Stimulated activated CD4-positive, alpha-beta T cell treated with anti-CD3 and anti-CD28 coated beads, Interleukin-4, amount 100 ng/mL, for 24 hours (primary cell): ENCODE results near the gene TTLL11.

ENCODE experiments used
- DNase-seq: peaks from one replicate; pipeline ENCODE4 v3.0.0-alpha.2; 2020

TTLL11 gene

GRCh38 chr9:121871431-121872025 is 221.6 kb downstream of the TTLL11 start:
- no peak for DNase-seq

GRCh38 chr9:121870271-121870670 is 222.8 kb downstream of the TTLL11 start:
- DNase-seq, result no peak

GRCh38 chr9:121868626-121869025 is 224.5 kb downstream of the TTLL11 start:
- DNase-seq, result no peak

GRCh38 chr9:121866927-121867326 is 226.2 kb downstream of the TTLL11 start:
- no peak for DNase-seq

GRCh38 chr9:121865884-121866283 is 227.2 kb downstream of the TTLL11 start:
- DNase-seq, result no peak

GRCh38 chr9:121865060-121865459 is 228.0 kb downstream of the TTLL11 start:
- no peak for DNase-seq

GRCh38 chr9:121863955-121864354 is 229.2 kb downstream of the TTLL11 start:
- DNase-seq, result no peak

GRCh38 chr9:121862371-121863332 is 230.5 kb downstream of the TTLL11 start:
- DNase-seq, result no peak

- DNase-seq, result no peak
These were observed 231.5 kb downstream of the TTLL11 start for GRCh38 chr9:121861501-121862180.

- DNase-seq, result no peak
These were observed 232.4 kb downstream of the TTLL11 start for GRCh38 chr9:121860744-121861143.

GRCh38 chr9:121860213-121860612 is 232.9 kb downstream of the TTLL11 start:
- DNase-seq, result no peak

GRCh38 chr9:121859646-121860045 is 233.5 kb downstream of the TTLL11 start:
- no peak for DNase-seq

GRCh38 chr9:121858788-121859187 is 234.3 kb downstream of the TTLL11 start:
- DNase-seq, result no peak

GRCh38 chr9:121857928-121858327 is 235.2 kb downstream of the TTLL11 start:
- DNase-seq, result no peak

GRCh38 chr9:121855476-121855875 is 237.6 kb downstream of the TTLL11 start:
- DNase-seq, result no peak

- no peak for DNase-seq
These were observed 239.3 kb downstream of the TTLL11 start for GRCh38 chr9:121853617-121854395.

- DNase-seq, result no peak
These were observed 240.2 kb downstream of the TTLL11 start for GRCh38 chr9:121852651-121853616.

- DNase-seq, result no peak
These were observed 240.9 kb downstream of the TTLL11 start for GRCh38 chr9:121852241-121852640.

GRCh38 chr9:121851641-121852091 is 241.4 kb downstream of the TTLL11 start:
- no peak for DNase-seq

- DNase-seq, result no peak
These were observed 242.7 kb downstream of the TTLL11 start for GRCh38 chr9:121850366-121850765.

- DNase-seq, result no peak
These were observed 243.6 kb downstream of the TTLL11 start for GRCh38 chr9:121849554-121849953.

- no peak for DNase-seq
These were observed 248.5 kb downstream of the TTLL11 start for GRCh38 chr9:121844562-121844961.
